Stimulated activated CD8-positive, alpha-beta memory T cell treated with anti-CD3 and anti-CD28 coated beads, Interleukin-4, amount 100 ng/mL, for 1 hour (primary cell): Measurements from ENCODE around the gene TMEM141.
"Not testable (repeated sequence)": the region's sequence is repeated elsewhere in the genome, so short reads cannot be mapped to it uniquely, and the experiment has no call there.

Experiments used
- DNase-seq, 2 donors: peaks; one replicate each; pipeline ENCODE4 v3.0.0-alpha.2; 2020; ENCODE audit warnings: low read depth in 2 of 2, low spot score in 1 of 2

Gene TMEM141

GRCh38 chr9:136755302-136756133, 35.6 kb upstream of the TMEM141 start:
- not testable (repeated sequence) for DNase-seq

GRCh38 chr9:136756134-136756438, 35.1 kb upstream of the TMEM141 start:
- DNase-seq = no peak

- DNase-seq = no peak
These were observed 34.3 kb upstream of the TMEM141 start for GRCh38 chr9:136756836-136757235.

GRCh38 chr9:136757328-136757727, 33.8 kb upstream of the TMEM141 start:
- no peak for DNase-seq

- DNase-seq = no peak
These were observed 33.4 kb upstream of the TMEM141 start for GRCh38 chr9:136757751-136758140.

DNA sequence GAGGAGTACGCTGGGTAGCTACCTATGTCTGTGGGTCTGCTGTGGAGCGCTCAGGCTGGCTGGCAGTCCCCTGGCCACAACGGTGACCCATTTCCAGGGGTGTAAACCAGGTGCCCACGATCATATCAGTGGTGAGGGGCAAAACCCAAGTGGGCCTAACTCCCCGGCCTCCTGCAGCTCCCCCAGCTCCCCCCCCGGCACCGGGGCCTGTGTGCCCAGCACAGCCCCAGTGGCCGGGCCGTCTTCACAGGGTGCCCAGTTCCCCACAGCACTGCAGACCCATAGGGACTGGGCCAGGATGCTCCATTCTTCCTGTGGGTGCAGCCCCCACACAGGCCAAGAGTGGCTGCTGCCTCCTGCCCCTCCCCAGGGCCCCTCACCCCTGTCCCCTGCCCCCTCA, 32.1 kb upstream of the TMEM141 start:
- no peak for DNase-seq

DNA sequence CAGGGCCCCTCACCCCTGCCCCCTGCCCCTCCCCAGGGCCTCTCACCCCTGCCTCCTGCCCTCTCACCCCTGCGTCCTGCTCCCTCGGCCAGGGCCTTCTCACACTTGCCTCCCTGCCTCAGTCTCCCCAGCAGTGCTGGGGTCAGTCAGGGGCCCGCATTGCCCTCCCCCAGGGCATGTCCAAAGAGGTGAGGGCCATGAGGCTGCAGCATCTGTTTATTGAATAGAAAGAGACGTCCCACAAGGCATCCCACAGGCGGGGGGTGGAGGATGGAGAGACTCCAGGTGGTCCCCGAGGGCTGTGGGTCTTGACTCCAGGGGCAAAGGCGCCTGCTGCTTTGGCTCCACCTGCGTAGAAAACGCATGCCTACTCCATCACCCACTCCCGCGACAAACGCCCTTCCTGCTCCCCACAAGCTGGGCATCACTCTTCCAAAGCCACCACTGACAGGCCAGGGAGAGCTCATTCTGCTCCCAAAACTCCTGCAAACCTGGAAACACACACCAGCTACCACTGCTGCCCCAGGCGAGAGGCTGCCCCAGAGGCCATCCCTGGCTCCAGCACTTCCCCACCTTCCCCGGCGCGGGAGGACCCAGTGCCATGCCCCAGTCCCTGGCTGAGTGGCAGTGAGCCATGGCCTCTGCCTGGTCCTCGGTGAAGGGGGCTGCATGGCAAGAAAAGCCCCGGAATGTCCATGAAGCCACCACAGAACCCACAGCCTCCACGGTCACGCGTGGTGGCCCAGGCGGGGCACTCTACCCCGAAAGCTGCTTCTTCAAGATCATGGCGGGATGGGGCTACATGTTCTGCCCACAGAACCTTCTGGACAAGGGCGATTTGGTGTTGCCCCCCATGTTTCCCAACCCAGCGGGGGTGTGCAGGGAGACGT, 31.5 kb upstream of the TMEM141 start:
- no peak for DNase-seq

GRCh38 chr9:136760424-136760823, 30.7 kb upstream of the TMEM141 start:
- no peak for DNase-seq

- DNase-seq = not testable (repeated sequence)
These were observed 30.2 kb upstream of the TMEM141 start for GRCh38 chr9:136760834-136761544.

DNA sequence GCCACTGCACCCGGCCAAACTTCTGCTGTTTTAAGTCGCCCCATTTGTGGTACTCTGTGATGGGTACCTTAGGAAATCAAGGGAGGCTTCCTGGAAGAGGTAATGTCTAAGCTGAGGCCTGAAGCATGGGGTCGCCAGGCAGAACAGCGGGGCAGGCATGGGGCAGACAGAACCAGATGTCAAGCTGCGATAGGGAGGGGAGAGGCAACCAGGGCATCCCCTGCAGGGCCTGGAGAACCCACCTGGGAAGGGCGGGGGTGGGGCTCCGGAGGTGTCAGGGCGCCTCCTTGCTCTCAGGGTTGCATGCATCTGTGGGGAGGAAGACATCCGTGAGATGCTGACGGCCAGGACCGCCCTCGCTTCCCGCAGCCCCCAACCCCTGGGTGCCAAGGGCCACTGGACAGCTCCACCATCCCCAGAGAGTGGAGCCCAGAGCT, 29.6 kb upstream of the TMEM141 start:
- no peak for DNase-seq

DNA sequence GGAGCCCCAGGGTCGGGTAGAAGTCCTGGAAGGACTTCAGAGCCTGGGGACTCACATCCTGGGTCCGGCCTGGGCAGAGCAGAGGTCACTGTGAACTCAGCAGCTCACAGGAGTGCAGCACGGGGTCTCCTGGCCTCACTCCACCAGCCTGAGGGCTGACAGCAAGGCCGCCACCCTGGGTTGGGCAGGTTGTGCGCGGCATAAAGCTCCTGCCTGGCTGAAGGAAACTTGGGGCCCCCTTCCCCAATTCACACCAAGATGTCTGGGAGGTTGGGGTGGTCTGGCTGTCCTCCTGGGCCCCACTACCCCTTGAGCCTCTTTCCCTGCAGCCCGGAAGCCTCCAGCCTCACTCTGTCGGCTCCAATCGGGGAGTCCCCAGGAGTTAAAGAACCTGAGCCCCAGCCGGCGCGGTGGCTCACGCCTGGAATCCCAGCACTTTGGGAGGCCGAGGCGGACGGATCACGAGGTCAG, 28.9 kb upstream of the TMEM141 start:
- no peak for DNase-seq

DNA sequence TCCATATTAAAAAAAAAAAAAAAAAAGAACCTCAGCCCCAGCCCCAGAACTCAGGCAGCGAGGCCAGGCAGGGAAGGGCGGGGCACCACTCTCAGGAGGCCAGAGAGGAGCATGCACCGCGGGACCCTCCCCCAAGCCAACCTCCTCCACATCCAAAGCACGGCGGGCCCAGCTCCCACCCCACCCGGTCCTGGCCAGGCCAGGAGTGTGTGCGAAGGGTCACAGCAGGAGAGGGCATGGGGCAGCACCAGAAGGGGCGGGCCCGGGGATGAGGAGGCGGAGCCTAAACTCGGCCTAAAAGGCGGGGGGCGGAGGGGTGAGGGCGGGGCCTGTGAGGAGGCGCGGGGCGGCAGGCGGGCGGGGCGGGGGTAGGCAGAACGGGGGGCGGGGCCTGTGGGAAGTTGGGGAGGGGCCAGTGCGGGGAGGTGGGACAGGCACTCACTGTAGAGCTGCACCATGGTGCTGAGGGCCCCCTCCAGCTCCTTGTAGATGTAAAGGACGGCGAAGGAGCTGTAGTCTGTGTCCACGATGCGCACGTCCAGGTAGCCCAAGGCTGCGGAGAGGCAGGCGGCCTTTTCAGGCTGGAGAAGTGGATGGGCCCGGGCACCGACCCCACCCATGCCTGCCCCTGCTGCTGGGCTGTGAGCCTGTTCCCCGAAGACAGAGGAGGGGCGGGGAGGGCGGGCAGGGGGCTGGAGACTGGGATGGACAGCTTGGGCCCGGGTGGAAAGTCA, 28.1 kb upstream of the TMEM141 start:
- DNase-seq = no peak

DNA sequence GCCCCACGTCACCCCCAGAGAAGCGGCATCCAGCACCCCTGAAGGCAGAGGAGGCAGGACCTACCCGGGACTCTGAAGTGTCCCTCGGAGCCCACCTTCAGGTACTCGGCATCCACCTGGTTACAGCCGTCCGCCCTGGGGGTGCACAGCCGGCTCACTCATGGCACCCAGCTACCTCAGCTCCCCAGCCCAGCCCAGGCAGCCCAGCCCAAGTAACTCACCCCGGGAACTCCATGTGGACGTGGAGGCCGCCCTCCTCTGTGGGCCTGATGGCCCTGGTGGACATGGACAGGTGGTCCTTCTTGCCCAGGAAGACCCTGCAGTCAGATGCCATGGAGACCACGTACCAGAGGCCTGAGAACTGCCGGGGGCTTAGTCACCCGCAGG, 27.5 kb upstream of the TMEM141 start:
- DNase-seq = no peak

DNA sequence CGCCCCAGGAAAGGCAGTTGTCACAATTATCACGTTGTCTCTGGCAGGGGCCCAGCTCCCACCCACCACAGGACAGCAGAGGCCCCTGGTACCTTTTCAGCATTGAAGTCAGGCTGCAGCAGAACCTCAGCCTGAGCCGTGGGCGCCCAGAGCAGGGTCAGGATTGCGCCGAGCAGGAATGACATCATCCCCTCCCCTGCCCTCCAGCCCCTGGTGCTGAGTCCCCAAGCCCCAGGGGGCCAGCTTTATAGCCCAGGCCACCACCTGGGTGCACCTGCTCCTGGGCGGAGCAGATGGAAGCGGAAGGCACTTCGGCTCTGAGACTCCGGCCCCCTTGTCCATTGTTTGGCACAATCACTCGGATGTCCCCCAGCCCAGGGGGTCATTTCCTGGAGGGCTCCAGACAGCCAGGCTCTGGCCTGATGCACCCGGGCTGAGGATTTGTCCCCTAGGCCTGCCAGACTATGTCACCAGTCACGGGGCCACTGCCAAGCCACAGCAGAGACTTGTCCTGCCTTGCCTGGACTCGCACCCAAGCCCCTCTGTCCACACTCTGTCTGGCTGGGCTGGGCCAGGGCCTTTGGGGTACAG, 26.7 kb upstream of the TMEM141 start, which contains the start of gene LCN15:
Gene LCN15, minus strand, starts transcription at position 218 of the 591 bp plus-strand sequence. Its CDS starts 30 bp downstream, at position 188.
- DNase-seq = no peak

DNA sequence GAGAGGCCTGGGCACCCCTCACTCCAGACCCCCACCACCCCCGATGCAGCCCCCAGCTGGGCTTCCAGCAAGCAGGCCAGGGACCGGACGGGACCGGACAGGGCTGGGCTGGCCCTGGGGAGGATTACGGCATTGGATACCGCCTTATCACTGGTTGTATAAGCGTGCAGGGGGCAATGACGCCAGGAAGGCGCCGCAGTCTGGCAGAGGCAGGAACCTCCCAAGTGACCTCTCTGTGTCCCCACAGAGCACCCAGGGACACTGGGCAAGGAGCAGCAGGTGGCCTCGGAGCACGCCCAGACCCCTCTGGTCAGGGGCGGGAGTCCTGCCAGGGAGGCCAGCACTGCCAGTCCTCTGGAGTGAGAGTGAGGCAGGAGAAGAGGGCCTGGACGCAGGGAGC, 26.1 kb upstream of the TMEM141 start:
- DNase-seq = no peak

GRCh38 chr9:136765745-136766409, 25.3 kb upstream of the TMEM141 start:
- DNase-seq = not testable (repeated sequence)

DNA sequence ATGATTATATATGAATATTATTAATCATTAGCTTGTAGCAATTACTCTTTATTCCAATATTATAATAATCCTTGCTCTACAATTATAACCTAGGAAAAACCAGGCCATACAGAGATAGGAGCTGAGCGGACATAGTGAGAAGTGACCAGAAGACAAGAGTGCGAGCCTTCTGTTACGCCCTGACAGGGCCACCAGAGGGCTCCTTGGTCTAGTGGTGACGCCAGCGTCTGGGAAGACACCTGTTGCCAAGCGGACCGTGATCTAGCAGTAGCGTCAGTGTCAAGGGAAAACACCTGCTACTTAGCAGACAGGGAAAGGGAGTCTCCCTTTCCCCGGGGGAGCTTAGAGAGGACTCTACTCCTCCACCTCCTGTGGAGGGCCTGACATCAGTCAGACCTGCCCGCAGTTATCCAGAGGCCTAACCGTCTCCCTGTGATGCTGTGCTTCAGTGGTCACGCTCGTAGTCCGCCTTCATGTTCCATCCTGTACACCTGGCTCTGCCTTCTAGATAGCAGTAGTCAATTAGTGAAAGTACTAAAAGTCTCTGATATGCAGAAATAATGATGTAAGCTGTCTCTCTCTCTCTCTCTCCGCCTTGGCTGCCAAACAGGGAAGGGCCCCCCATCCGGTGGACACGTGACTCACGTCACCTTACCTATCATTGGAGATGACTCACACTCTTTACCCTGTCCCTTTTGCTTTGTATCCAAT, 24.6 kb upstream of the TMEM141 start:
- DNase-seq = not testable (repeated sequence)

GRCh38 chr9:136769710-136770191, 21.4 kb upstream of the TMEM141 start:
- DNase-seq = no peak

DNA sequence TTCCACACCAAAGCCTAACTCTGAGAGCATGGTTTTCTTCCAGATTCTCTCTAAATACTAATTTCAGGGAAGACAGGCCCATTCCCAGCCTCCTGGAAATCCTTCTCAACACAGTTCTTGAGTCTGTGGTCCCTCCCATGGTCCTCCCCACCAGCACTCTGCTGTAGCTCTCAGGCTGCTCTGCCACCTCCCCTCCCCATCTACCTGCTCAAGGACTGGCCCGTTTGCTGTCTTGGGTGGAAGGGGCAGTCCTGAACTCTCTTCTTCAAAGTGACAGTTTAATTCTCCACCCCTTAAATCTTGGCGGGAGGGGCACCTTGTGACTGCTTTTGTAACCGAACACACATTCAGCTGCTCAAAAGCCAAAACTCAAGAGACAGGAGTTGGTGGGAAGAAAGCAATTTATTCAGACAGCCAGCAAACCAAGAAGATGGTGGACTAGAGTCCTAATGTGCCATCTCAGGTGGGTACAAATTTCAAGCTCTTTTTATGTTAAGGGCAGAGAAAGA, 19.2 kb upstream of the TMEM141 start:
- DNase-seq = no peak
